GM23338 (cell line): ENCODE data around the gene STX7.

Experiments used
- CTCF ChIP-seq, 2 experiments: fragments of 200-600 bp in 1 of 2; sonication (generic) in 1 of 2; conservative IDR thresholded peaks; 2 replicates each; pipeline versions ENCODE4 v1.5.1 to v1.6.1; 2016 to 2017; ENCODE audit warnings: antibody characterized with exemption in 2 of 2, low read depth in 2 of 2, mild to moderate bottlenecking in 2 of 2, moderate library complexity in 1 of 2
- EZH2phosphoT487 ChIP-seq: fragments of 200-600 bp; sonication (generic); IDR thresholded peaks from one replicate; pipeline ENCODE4 v1.8.1; 2018; ENCODE audit warnings: antibody characterized with exemption; ENCODE audit not compliant: unreplicated experiment
- POLR2AphosphoS5 ChIP-seq: IDR thresholded peaks from 2 replicates; pipeline ENCODE4 v1.6.1; 2016; ENCODE audit warnings: antibody characterized with exemption, low read depth

- TF ChIP-seq CTCF (conservative IDR thresholded peaks at IDR 0.05; ENCODE audit: low read depth in 2 of 2) (no peak), EZH2phosphoT487 (no peak), POLR2AphosphoS5 (no peak)
Observed at GRCh38 chr6:132478266-132478665, 34.6 kb downstream of the STX7 start.
